HG03025 (cell line): Measurements from ENCODE around the gene SCN4A.

ENCODE experiments used
- ATAC-seq: cut with Tn5 transposase; IDR thresholded peaks from one replicate; pipeline ENCODE4 v1.9.1; 2021; ENCODE audit warnings: mild to moderate bottlenecking, moderate library complexity; ENCODE audit not compliant: unreplicated experiment, low FRiP score

Gene SCN4A

DNA sequence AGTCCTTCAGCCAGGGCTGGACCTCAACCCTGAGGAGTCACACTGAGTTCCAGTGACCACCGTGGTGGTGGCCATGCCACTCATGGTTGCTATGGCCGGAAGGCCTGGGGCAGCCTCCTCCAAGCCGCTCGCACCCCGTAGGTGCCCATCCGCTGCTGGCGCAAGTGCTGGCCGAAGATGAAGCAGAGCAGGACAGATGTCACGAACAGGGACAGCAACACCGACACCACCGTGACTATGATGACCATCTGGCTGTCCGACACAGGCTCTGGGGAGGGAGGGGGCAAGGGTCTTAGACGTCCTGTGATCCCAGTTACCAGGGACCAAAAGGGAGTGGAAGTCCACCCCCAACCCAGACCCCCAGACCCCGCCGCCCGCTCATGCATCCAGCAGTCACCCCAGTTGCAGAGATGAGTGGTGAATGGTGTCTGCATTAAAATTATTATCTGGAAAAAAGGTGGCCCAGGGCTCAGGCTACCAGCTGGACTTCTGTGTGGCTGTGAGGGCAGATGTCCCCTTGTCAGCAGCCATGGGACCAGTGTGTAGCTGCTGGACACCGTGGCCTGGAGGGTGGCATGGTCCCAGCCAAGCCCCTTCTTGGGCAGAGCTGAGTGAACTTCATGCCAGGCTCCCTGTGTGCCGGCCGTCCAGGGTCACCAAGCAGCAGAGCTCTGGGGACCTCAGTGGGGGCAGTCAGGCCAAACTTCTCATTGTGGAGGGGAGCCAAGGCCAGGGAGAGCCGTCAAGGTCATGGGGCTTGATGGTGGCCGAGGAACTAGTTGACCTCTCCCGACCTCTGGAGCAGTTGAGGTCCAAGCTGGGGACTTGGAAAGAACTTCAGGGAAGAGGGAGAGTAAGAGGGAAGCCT, 30.2 kb upstream of the SCN4A start:
- no peak for ATAC-seq

DNA sequence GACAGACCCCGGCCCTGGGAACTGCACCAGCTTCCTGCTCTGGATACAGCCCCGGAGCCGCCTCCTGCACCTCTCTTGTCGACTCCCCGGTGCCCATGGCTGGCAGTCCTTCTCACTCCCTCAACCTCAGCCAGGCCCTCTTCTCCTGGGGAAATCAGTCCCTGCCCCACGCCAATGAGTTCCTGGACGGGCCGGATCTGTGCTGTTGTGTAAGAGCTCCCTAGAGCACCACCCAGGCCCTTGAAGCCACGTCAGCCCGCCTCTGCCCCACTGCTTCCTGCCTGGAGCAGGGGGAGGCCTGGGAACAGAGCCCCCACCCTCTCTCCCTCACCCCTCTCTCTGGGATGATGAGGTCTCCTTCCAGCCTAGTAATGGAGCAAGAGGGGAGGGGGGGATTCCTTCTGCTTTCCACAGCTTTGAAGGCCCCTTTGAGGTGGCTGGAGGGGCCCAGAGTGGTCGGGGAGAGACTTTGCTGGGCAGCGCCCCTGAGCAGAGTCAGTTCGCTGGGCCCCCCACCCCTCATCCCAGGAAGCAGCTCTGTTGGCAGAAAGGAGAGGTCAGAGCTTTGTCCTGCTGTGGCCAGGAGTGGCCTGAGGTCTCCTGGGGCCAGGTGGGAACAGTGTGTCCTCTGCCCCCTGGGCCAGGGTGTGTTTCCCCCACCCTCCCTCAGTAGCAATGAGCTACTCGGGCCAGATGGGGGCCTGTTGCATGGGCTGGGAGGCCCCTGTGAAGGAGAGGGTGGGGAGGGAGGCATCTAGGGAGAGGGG, 29.2 kb upstream of the SCN4A start:
- no peak for ATAC-seq

DNA sequence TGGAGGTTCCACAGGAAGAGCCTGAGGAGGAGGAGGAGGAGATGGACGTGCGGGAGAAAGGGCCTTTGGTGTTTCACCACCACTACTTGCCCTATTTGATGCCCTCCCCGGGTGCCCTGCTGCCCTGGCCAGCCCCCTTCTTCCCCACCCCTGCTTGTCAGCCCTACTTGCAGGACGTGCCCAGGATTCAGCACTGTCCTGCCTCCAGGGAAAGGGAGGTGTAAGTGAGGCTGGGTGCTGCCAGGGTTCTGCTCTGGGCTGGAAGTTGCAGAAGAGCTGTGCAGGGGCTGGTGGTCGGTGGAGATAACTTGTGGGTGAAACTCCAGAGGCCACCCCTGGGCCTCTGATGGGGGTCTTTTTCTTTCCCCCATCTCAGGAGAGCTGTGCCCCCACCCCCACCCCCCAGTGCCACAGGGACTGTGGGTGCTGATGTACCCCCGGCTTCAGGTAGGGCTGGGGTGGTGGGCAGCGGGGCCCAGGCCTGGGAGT, 28.4 kb upstream of the SCN4A start:
- no peak for ATAC-seq

DNA sequence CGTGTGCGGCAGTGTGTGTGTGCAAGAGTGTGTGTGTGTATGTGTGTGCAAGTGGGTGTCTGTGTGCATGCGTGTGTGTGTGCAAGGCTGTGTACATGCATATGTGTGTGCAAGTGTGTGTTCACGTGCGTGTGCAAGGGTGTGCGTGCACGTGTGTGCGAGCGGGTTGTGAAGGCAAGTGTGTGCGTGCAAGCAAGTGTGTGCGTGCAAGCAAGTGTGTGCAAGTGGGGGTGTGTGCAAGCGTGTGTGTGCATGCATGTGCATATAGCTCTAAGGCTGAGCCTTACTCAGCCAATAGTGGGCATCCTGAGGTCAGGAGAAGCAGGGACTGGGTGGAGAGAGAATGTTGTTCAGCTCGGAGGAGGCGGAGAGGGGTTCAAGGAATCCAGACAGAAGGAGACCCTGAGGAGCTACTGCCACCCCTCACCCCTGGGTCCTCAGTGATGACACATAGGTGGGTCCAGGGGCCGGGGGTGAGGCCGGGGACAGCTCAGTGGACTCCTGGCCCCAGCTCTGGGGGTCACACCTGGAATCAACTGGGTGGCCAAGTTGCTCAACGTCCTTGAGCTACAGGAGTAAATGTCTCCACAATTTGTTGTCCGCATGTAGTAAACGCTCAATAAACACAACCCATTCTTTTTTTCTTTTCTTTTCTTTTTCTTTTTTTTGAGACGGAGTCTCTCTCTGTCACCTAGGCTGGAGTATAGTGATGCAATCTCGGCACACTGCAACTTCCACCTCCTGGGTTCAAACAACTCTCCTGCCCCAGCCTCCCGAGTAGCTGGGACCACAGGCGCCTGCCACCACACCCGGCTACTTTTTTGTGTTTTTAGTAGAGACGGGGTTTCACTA, 27.2 kb upstream of the SCN4A start:
- no peak for ATAC-seq

DNA sequence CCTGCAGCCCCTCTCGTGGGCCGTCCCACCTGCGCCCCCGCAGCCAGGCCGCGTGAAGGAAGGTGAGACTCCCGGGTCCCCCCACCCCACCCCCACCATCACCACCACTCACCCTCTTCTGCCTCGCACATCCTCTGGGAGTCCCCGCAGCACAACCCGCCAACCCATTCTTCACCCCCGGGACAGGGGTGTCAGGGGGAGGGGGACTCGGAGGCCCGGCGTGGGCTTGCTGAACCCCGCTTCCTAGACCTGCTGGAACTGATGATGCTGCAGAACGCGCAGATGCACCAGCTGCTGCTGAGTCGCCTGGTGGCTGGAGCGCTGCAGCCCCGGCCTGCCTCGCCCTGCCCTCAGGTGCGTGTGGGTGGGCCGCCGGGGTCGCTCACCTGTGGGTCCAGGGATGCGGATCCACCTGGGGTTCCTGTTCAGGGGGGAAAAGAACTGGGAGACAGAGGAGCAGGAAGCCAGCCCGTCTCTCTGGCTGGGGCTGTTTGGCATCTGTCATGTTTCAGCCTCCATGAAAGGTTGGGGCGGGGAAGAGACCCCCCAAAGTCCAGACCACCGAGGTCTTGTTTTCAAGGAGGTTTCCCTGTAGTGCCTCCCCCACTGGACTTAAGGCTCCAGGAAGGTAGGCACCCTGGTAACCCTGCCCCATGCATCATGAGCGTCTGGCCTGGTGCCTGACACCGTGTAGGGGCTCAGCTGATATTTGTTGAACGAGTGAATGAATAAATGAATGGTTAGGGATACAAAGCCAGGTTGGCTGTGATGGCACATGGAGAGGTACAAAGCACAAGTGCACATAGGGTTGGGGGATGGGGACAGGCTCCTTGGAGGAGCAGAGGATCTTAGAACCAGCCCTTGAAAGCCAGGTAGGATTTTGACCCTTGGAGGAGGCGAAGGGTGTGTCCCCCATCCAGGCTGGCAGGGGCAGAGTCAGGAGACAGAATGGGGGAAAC, 26.3 kb upstream of the SCN4A start:
- no peak for ATAC-seq

DNA sequence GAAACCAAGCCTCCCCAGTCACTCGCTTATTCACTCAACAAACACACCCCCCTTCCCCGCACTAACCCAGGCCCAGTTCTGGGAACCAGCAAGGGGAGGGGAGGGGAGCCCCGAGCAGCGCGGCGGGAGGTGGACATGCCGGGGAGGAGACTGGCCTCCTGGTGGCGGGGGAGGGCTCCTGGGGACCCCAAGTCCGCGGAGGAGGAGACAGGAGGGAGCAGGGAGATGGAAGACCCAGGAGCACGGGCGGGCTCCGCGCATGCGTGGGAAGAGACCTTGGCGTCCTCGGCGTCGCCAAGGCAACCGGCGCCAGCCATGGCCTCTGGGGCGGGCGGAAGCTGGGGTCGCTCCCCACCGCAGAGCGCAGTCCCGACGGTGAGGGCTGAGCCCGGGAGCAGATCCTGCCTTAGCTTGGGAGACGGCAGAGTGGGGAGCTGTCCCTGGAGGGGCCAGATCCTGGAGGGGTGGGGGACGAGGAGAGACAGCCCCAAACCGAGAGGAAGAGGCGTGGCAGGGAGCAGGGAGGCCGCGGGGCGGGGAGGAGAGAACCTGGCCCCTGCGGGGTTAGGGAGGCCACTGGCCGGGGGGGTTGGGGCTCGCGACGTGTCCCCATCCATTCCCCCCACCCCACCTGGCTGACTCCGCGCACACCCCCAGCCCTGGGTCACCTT, 25.5 kb upstream of the SCN4A start, which contains the start of gene PRR29:
Gene PRR29 (plus strand): TSS at position 302 of the 671 bp plus-strand sequence. CDS start 14 bp downstream, at position 316.
- ATAC-seq: peak; percentile 57

DNA sequence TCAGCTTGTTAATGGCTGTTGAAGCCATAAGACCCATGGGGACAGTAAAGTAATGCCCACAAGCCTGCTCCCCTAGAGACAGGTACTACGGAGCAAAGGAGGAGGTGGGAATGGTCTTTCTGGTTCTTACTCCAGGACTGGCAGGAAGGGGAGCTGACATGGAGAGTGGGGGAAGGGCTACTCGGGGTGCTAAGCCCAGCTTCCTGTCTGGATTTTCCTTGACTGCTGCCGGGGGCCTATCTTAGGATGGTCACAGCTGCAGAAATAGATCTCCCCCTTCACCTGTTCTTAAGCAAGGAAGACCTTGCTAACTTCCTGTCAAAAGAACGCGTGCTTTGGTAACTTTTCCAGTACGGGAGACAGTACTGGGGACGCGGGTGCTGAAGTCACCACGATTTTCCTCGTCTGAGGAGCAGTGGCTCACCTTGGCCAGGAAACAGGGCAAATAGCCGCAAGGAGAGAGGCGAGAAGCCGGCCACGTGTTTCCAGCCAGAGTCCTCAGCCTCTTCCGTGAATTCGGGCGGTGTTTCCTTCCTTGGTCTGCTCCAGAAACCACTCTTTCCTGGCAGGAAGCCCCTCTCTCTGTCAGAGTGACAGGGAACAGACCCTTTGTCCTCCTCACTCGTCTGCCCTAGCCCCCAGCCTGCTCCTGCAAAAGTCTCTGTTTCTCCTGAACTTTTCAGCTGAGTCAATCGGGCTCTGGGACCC, 24.8 kb upstream of the SCN4A start:
- ATAC-seq: no peak

DNA sequence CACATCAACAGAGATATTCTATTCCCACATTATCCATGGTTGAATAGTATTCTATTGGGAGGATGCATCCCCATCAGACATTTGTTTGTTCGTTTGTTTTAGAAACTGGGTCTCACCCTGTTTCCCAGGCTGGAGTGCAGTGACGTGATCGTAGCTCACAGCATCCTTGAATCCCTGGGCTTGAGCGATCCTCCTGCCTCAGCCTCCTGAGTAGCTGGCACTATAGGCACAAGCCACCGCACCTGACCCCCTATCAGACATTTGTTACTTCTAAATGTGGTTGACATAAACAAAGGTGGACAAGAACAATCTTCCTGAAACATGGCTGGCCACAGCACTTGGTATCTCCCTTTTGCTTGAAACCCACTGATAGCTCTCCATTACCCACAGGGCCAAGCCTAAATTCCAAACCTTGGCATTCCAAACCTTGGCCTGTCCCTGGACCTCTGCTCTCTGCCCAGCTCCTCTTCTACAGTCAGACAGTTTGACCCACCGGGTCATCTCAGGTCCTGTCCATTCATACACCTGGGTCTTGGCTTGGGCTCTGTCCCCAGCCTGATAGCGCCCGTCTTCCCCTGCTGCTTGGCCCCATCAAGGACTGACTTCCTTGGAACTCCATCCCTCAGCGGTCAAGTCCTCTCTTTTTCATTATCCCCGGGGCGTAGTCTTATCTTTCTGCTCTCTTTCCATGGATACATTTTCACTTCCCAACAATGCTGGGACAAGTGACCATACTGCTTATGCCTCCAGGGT, 23.9 kb upstream of the SCN4A start:
- ATAC-seq: no peak

DNA sequence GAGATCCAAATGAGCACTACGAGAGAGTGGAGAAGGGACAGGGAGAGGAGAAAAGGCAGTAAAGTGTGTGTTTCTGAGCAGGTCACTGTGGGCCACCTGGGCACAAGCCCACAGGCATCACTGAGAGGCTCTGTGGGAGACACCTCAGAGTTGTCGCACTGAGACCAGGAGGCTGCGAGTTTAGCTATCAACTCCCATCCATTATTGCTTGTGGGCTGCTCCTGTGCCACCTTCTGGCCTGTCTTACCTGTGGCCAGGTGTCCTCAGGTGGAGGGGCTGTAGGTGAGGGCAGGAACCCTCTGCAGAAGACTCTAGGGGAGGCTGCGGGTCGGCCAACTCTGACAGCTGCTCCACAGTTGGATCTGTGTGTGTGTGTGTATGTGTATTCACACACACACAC, 22.9 kb upstream of the SCN4A start:
- ATAC-seq: no peak

DNA sequence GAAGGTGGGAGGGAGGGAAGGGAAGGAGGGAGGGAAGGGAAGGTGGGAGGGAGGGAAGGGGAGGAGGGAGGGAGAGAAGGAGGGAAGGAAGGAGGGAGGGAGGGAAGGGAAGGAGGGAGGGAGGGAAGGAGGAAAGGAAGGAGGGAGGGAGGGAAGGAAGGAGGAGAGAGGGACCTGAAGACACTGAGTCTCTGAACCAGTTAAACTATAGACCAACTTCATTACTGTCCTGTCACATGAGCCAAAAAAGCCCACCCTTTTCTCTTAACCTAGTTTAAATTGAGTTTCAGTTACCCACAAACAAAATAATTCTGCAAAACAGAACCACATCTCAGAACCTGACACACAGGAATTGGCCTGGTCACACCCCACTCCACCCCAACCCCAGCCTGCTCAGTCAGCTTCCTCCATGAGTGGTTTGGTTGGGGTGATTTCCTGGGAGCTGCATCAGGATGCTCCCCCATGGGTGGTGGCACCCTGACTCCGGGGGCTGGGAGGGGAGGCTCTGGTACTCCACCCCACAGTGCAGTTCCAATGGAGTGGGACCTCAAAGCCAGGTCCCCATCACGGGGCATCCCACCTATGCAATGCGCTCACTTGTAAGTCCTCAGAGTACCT, 20.8 kb upstream of the SCN4A start:
- no peak for ATAC-seq

DNA sequence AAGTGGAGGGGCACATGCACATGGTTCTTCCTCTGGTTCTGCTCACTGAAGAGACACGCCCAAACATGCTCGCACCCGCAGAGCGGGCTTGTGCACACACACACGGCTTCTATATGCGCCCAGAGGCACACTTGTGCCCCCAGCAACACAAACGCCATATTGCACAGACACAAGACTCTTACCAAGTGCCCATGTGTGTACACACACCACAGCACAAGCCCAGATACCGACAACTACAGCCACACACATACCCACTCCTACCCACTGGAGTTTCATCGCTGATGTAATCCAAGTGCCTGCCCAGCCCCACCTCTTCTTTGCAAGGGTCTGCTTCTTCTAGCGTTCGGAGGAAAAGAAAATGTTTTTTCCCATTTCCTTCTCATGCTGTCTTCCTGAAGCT, 18.9 kb upstream of the SCN4A start:
- no peak for ATAC-seq

DNA sequence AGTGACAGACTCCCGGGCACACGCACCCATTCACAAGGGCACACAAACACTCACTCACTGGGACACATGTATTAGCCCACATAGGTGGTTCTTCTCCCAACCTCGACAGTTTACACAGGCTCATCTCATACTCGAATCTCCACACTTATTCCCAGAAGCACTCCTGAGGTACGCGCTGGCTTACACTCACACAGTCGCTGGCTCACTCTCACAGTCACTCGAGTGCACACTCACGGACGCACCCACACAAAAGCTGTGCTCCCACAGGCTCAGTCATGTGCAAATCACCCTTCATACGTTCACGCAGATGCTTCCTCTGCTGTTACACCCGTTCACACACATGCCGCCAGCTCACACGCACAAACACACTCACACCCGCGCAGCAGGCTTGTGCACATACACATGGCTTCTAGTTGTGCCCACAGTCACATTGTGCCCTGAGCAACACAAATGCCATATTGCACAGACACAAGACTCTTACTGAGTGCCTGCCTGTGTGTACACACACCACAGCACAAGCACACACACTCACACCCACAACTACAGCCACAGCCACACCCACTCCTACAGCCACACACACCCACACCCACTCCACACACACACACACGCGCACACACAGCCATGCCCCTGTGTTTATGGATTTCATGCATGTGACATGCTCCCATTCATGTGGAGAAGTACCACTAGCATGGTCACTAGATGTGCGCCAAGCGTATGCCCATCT, 17.1 kb upstream of the SCN4A start:
- ATAC-seq: no peak

DNA sequence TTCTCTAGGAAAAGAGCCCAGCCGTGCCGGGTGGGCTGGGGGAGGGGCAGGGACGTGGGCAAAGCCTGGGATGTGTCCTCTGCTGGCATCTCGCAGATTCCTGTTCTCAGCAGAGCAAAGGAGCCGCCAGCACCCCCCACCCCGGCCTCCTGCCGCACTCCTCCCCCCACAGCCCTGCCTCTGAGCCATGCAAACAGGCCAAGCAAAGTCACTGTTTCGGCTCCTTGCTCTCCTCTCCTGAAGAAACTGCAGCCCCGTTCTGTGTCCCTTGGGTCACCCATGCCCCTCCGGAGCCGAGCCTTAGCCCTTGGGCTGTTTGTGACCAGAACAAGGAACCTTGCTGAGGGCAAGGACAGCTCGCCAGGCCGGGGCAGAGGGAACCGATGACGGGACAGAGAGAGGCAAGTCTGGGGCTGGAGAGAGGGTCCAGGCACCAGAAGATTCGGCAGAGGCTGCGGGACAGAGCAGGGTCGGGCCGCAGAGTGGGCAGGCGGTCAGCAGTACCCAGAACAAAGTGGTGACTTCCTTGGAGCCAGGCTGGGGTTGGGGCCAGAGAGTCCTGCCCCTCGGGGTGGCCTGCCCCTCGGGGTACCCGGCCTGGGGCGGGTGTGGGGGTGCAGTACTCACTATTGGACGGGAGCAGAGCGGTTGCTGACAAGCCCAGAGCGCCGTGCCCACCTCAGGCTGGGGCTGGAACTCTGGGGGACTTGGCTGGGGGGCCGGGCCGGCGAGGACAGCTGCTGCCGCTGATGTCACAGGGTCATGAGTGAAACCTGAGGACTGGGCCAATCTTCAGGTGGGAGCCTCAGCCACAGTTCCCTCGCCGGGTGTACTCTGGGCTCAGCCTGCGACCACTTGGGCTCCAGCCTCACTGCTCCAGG, 16.3 kb upstream of the SCN4A start:
- ATAC-seq: no peak

DNA sequence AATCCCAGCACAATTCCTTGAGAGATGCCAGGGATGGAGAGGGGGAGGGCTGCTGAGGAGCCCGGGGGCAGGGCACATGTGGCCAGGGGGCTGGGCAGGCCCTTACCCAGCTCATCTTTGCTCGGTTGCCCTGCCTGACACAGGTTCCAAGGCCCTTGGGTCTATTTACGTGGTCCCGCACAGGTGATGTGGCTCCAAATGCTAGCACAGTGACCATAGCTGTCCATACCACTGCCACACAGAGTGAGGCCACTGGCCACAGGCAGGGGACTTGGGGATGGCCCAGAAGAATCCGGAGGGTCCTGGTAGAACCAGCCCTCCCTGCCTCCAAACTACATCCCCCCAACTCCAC, 15.4 kb upstream of the SCN4A start:
- no peak for ATAC-seq

DNA sequence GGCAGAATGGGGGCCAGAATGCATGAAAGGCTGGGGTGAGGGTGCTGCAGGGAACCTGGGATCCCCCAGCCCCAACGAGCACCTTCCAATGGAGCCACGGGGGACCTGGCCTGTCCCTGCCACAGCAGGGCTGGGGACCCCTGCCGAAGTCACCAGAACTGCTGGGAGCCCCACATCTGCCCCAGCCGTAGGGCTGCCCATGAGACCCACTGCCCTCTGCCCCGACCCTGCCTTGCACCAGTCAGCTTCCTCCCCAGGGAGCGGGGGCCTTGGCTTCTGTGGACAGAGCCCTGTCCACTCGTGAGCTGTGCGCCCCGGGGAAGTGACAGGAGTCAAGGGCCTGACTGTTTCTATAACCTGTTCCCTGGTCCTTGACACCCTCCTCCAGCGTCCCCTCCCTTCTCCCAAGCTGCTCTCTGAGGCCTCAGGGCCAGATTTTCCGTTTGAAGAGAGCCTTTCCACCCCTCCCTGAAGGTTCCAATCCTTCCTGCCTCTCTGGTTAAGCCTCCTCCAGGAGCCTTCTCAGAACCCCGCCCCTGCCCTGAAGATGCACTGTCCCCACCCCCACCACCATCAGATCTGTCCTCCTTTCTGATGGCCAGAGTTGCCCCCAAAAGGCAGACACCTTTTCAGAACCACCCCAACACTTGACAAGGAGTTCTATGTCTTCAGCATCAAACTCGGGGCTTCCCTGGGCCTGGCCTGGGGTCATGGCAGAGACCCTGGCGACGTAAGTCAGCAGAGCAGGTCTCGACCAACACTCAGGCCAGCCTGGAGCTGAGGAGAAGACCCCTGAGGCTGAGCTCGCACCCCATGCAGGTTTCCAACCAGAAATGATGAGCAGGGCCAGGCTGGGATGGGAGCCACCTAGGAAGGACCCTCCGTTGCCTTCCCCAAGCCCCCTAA, 14.8 kb upstream of the SCN4A start:
- no peak for ATAC-seq
